GM08714 (cell line): Measurements from ENCODE around the gene MAP1LC3B.

Experiments used
- H3K4me3 ChIP-seq: fragments of 200-500 bp; sonication (Bioruptor generic); 2 replicates; pipeline ENCODE4 v1.5.1; 2014; ENCODE audit warnings: mild to moderate bottlenecking, low read length, inconsistent platforms
- ZNF274 ChIP-seq: IDR thresholded peaks from 2 replicates; pipeline ENCODE4 v1.6.1; 2012; ENCODE audit warnings: mild to moderate bottlenecking, low read depth, low read length

Gene MAP1LC3B

GRCh38 chr16:87404764-87405625 lies 12.9 kb downstream of the MAP1LC3B start:
- no peak overlapping the region for H3K4me3 ChIP-seq
- no peak for TF ChIP-seq ZNF274

- no peak for TF ChIP-seq ZNF274
- H3K4me3 ChIP-seq: no peak overlapping the region
Observed at GRCh38 chr16:87406495-87407088, 14.5 kb downstream of the MAP1LC3B start.

GRCh38 chr16:87407511-87408112 lies 15.5 kb downstream of the MAP1LC3B start:
- no peak overlapping the region for H3K4me3 ChIP-seq
- no peak for TF ChIP-seq ZNF274

- no peak overlapping the region for H3K4me3 ChIP-seq
- no peak for TF ChIP-seq ZNF274
Observed at GRCh38 chr16:87409153-87409552, 17.0 kb downstream of the MAP1LC3B start.

GRCh38 chr16:87409781-87410180 lies 17.6 kb downstream of the MAP1LC3B start:
- TF ChIP-seq ZNF274: no peak
- no peak overlapping the region for H3K4me3 ChIP-seq

GRCh38 chr16:87410530-87410929 lies 18.4 kb downstream of the MAP1LC3B start:
- TF ChIP-seq ZNF274: no peak
- H3K4me3 ChIP-seq: no peak overlapping the region

GRCh38 chr16:87410968-87411367 lies 18.8 kb downstream of the MAP1LC3B start:
- TF ChIP-seq ZNF274: no peak
- no peak overlapping the region for H3K4me3 ChIP-seq

- TF ChIP-seq ZNF274: no peak
Observed at GRCh38 chr16:87411375-87412271, 19.5 kb downstream of the MAP1LC3B start.

GRCh38 chr16:87412371-87412995 lies 20.3 kb downstream of the MAP1LC3B start:
- H3K4me3 ChIP-seq: no peak overlapping the region
- no peak for TF ChIP-seq ZNF274

More at GRCh38 chr16:87411375-87412271, 19.5 kb downstream of the MAP1LC3B start:
- H3K4me3 ChIP-seq: no peak overlapping the region

GRCh38 chr16:87412996-87413421 lies 20.9 kb downstream of the MAP1LC3B start:
- H3K4me3 ChIP-seq: no peak overlapping the region
- TF ChIP-seq ZNF274: no peak

- no peak overlapping the region for H3K4me3 ChIP-seq
- TF ChIP-seq ZNF274: no peak
Observed at GRCh38 chr16:87414251-87414680, 22.1 kb downstream of the MAP1LC3B start.

GRCh38 chr16:87415441-87415840 lies 23.3 kb downstream of the MAP1LC3B start:
- H3K4me3 ChIP-seq: no peak overlapping the region
- TF ChIP-seq ZNF274: no peak

- TF ChIP-seq ZNF274: no peak
Observed at GRCh38 chr16:87416826-87417527, 24.8 kb downstream of the MAP1LC3B start.

More at GRCh38 chr16:87416826-87417527, 24.8 kb downstream of the MAP1LC3B start:
- no peak overlapping the region for H3K4me3 ChIP-seq
